ENCODE data around the gene DLG2. TPM values are rescaled to one million over a fixed set of nuclear protein-coding genes. Genes with fewer than 3 reads are reported as not detected.

The DLG2 gene
- total and polyA plus RNA-seq, 2 donors (not counting 3 experiments of a cell fraction or from before 2014, with no cell fraction given) = 0.15 to 1.1 TPM

DNA sequence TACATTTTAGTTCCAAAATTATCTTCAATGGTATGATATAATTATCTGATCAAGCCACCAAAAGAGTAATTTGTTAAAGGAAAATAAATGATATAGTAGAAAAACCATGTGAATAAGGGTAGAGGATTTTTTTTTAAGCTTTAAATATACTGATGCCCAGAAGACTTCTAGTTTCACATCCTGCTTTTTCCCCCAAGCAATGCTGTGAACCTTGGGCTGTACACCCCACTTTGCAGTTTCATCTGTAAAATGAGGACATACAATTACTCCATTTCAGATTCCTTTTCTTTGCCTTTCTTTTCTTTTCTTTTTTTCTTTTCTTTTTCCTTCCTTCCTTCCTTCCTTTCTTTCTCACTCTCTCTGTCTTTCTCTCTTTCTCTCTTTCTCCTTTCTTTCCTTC lies 1125.4 kb downstream of the DLG2 start:
- no peak for DNase-seq (ENCODE audit: low read depth, low spot score)
- Histone ChIP-seq H3K4me1 (ENCODE audit: control insufficient read depth, extremely low read depth, insufficient read depth, low read length) (no peaks in the 10 kb centered on the region), H3K36me3 (ENCODE audit: control insufficient read depth in 2 of 2, extremely low read depth in 1 of 2, insufficient read depth in 2 of 2, low read length in 2 of 2) (no peaks in the 10 kb centered on the region), H3K27me3 (ENCODE audit: control insufficient read depth in 2 of 2, insufficient read depth in 2 of 2, low read length in 2 of 2) (no peaks in the 10 kb centered on the region), H3K27ac (ENCODE audit: insufficient read depth, low read depth, low read length) (no peak overlapping the region), H3K9me1 (replicated peaks; ENCODE audit: control insufficient read depth, extremely low read depth, insufficient read depth, low read length) (no peaks in the 10 kb centered on the region), H3K4me2 (ENCODE audit: insufficient read depth, low read length) (no peak overlapping the region), H3K79me2 (ENCODE audit: control insufficient read depth, insufficient read depth, low read length) (no peaks in the 10 kb centered on the region), H3K9ac (replicated peaks; ENCODE audit: extremely low read depth, insufficient read depth, low read length) (no peak overlapping the region), H2AFZ (ENCODE audit: low read depth, low read length) (no peak overlapping the region), H3K4me3 (replicated peaks in 1 of 3; ENCODE audit: insufficient read depth in 1 of 3, low read depth in 1 of 3, low read length in 3 of 3) (no peak overlapping the region), H4K20me1 (replicated peaks; ENCODE audit: control insufficient read depth, extremely low read depth, insufficient read depth, low read length) (no peaks in the 10 kb centered on the region), H3K9me3 (replicated peaks; ENCODE audit: control insufficient read depth, insufficient read depth, low read length) (no peaks in the 10 kb centered on the region)
- FAIRE-seq = no peak
- dilution Hi-C loops (cut with MboI; ENCODE audit: extremely low pct_ligation_motif_present, low sequenced_read_pairs) = no loop called here
- POLR2A ChIA-PET = no interaction called here
- intact Hi-C loops (cut with micrococcal nuclease) = no loop called here
- no peak for TF ChIP-seq POLR2AphosphoS5 (IDR thresholded peaks at IDR 0.05; ENCODE audit: insufficient read depth, low read depth, low read length)
- TF ChIP-seq JUN (IDR thresholded peaks at IDR 0.05; ENCODE audit: borderline replicate concordance, insufficient read depth, insufficient read length, low read depth) = no peak
- no peak for TF ChIP-seq FOS (IDR thresholded peaks at IDR 0.05; ENCODE audit: borderline replicate concordance, insufficient read depth, low read length)
- no peak for TF ChIP-seq GATA2 (IDR thresholded peaks at IDR 0.05; ENCODE audit: insufficient read depth, insufficient read length, low read depth, low read length)
- TF ChIP-seq MYC (IDR thresholded peaks at IDR 0.05; ENCODE audit: low read depth, low read length) = no peak
- TF ChIP-seq, protein P1, sequence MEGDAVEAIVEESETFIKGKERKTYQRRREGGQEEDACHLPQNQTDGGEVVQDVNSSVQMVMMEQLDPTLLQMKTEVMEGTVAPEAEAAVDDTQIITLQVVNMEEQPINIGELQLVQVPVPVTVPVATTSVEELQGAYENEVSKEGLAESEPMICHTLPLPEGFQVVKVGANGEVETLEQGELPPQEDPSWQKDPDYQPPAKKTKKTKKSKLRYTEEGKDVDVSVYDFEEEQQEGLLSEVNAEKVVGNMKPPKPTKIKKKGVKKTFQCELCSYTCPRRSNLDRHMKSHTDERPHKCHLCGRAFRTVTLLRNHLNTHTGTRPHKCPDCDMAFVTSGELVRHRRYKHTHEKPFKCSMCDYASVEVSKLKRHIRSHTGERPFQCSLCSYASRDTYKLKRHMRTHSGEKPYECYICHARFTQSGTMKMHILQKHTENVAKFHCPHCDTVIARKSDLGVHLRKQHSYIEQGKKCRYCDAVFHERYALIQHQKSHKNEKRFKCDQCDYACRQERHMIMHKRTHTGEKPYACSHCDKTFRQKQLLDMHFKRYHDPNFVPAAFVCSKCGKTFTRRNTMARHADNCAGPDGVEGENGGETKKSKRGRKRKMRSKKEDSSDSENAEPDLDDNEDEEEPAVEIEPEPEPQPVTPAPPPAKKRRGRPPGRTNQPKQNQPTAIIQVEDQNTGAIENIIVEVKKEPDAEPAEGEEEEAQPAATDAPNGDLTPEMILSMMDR (IDR thresholded peaks at IDR 0.05; ENCODE audit: extremely low read depth in 1 of 2, insufficient read depth in 1 of 2, low read depth in 1 of 2, low read length in 2 of 2) = no peak
- TF ChIP-seq POLR2A (IDR thresholded peaks at IDR 0.05; ENCODE audit: low read depth, low read length) = no peak
- TF ChIP-seq, protein P2, sequence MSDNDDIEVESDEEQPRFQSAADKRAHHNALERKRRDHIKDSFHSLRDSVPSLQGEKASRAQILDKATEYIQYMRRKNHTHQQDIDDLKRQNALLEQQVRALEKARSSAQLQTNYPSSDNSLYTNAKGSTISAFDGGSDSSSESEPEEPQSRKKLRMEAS (IDR thresholded peaks at IDR 0.05; ENCODE audit: insufficient read depth, insufficient read length) = no peak
- no peak for TF ChIP-seq EZH2 (IDR thresholded peaks at IDR 0.05; ENCODE audit: borderline replicate concordance, low read depth, low read length, severe bottlenecking)
- CTCF ChIA-PET = no interaction called here
- BruUV-seq (replicated peaks) = no TSS peak
